ENCODE results near the gene DEPDC5.

- TF ChIP-seq YY1 (IDR thresholded peaks at IDR 0.05; ENCODE audit: insufficient read depth, insufficient read length) = no peak
- TF ChIP-seq ZNF274 (IDR thresholded peaks at IDR 0.05; ENCODE audit: low read depth, low read length) = no peak
- no peak for TF ChIP-seq SUZ12 (IDR thresholded peaks at IDR 0.05; ENCODE audit: extremely low read depth, insufficient read depth, insufficient read length)
Observed at GRCh38 chr22:31937341-31937740, 183.5 kb downstream of the DEPDC5 start.

Measured in NT2/D1 (cell line).